ENCODE measurements around the gene CTNNA2. TPM values are rescaled to one million over a fixed set of nuclear protein-coding genes. Genes with fewer than 3 reads are reported as not detected.

The CTNNA2 gene
- total and polyA plus RNA-seq, 12 donors: 0.09 to 0.57 (median 0.15) TPM; not detected in 9

GRCh38 chr2:80246534-80246933 is 733.7 kb downstream of the CTNNA2 start:
- H3K27ac ChIP-seq: no peak overlapping the region
- peaks cover 0 to 16% (median 0%) of the 10 kb centered on the region in 9 donors for H3K4me1 ChIP-seq
- no peaks in the 10 kb centered on the region for H3K36me3 ChIP-seq
- H3K9me3 ChIP-seq: no peaks in the 10 kb centered on the region
- H3K27me3 ChIP-seq: no peaks in the 10 kb centered on the region
- intact Hi-C loops (cut with DNase I): no loop called here
- WGBS, 2 donors: 100% methylated on average over 1 of the region's 1 CpG
- DNase-seq (no peak), ATAC-seq (no peak)
- TF ChIP-seq CTCF (IDR thresholded peaks at IDR 0.05): no peak
- H3K4me3 ChIP-seq: no peak overlapping the region

- Histone ChIP-seq H3K36me3 (no peaks in the 10 kb centered on the region), H3K27me3 (no peaks in the 10 kb centered on the region), H3K4me3 (no peak overlapping the region), H3K9me3 (no peaks in the 10 kb centered on the region), H3K27ac (no peak overlapping the region), H3K4me1 (peaks cover 0 to 9% (median 0%) of the 10 kb centered on the region in 9 donors)
- DNase-seq: no peak
- no peak for ATAC-seq
- 68 to 79% methylated on average over 3 of the region's 3 CpGs for whole genome bisulfite sequencing, 2 donors
- no peak for TF ChIP-seq CTCF (IDR thresholded peaks at IDR 0.05)
- intact Hi-C loops (cut with DNase I): no loop called here
Measured at GRCh38 chr2:80247339-80247738, 734.5 kb downstream of the CTNNA2 start.

GRCh38 chr2:80248146-80248545 is 735.3 kb downstream of the CTNNA2 start:
- TF ChIP-seq CTCF (IDR thresholded peaks at IDR 0.05): no peak
- H3K4me1 ChIP-seq: peaks cover 0 to 3% (median 0%) of the 10 kb centered on the region in 9 donors
- intact Hi-C loops (cut with DNase I): no loop called here
- DNase-seq (no peak), ATAC-seq (no peak)
- no peaks in the 10 kb centered on the region for H3K9me3 ChIP-seq
- 86 to 90% methylated on average over 3 of the region's 3 CpGs for WGBS, 2 donors
- H3K36me3 ChIP-seq: no peaks in the 10 kb centered on the region
- no peak overlapping the region for H3K27ac ChIP-seq
- H3K4me3 ChIP-seq: no peak overlapping the region
- H3K27me3 ChIP-seq: no peaks in the 10 kb centered on the region

GRCh38 chr2:80252294-80252986 is 739.6 kb downstream of the CTNNA2 start:
- Histone ChIP-seq H3K27ac (no peak overlapping the region), H3K4me1 (peaks cover 0 to 7% (median 0%) of the 10 kb centered on the region in 9 donors), H3K27me3 (no peaks in the 10 kb centered on the region), H3K36me3 (no peaks in the 10 kb centered on the region), H3K4me3 (no peak overlapping the region), H3K9me3 (no peaks in the 10 kb centered on the region)
- DNase-seq (no peak), ATAC-seq (no peak)
- intact Hi-C loops (cut with DNase I): no loop called here
- no peak for TF ChIP-seq CTCF (IDR thresholded peaks at IDR 0.05)
- 88 to 89% methylated on average over 7 of the region's 7 CpGs for WGBS, 2 donors

Measured in heart right ventricle (tissue), 16 donors.